Parathyroid adenoma (tissue), 2 donors: ENCODE results near the gene NUDT14.

Experiments used
- H2AFZ ChIP-seq: fragments of 300-600 bp; sonication (generic); one replicate; pipeline ENCODE4 v1.7.0; 2017; ENCODE audit warnings: antibody characterized with exemption, mild to moderate bottlenecking
- H3K27ac ChIP-seq: fragments of 300-600 bp; sonication (generic); one replicate; pipeline ENCODE4 v1.7.0; 2017
- H3K27me3 ChIP-seq: fragments of 300-600 bp; sonication (generic); one replicate; pipeline ENCODE4 v1.7.0; 2017; ENCODE audit warnings: low read length; ENCODE audit not compliant: control insufficient read depth, insufficient read depth
- H3K36me3 ChIP-seq: fragments of 300-600 bp; sonication (generic); one replicate; pipeline ENCODE4 v1.7.0; 2017; ENCODE audit warnings: low read length; ENCODE audit not compliant: control insufficient read depth, insufficient read depth
- H3K4me1 ChIP-seq: fragments of 300-600 bp; sonication (generic); one replicate; pipeline ENCODE4 v1.7.0; 2017; ENCODE audit warnings: control low read depth
- H3K4me2 ChIP-seq: fragments of 300-600 bp; sonication (generic); one replicate; pipeline ENCODE4 v1.7.0; 2017; ENCODE audit warnings: low read length
- H3K4me3 ChIP-seq: fragments of 300-600 bp; sonication (generic); one replicate; pipeline ENCODE4 v1.7.0; 2017; ENCODE audit warnings: low read depth, low read length
- H3K79me2 ChIP-seq: fragments of 300-600 bp; sonication (generic); one replicate; pipeline ENCODE4 v1.7.0; 2017; ENCODE audit warnings: control low read depth
- H3K9ac ChIP-seq: fragments of 300-600 bp; sonication (generic); one replicate; pipeline ENCODE4 v1.7.0; 2017; ENCODE audit warnings: mild to moderate bottlenecking
- H3K9me3 ChIP-seq: fragments of 300-600 bp; sonication (generic); one replicate; pipeline ENCODE4 v1.7.0; 2017; ENCODE audit warnings: low read length; ENCODE audit not compliant: control insufficient read depth
- CTCF ChIP-seq: fragments of 300-600 bp; sonication (generic); IDR thresholded peaks from one replicate; pipeline ENCODE4 v1.7.0; 2017; ENCODE audit warnings: antibody characterized with exemption, mild to moderate bottlenecking
- donor health status: primary hyperparathyroidism.

Gene NUDT14

GRCh38 chr14:105157872-105158271 lies 23.2 kb downstream of the NUDT14 start:
- H3K36me3 ChIP-seq = no peaks in the 10 kb centered on the region
- no peaks in the 10 kb centered on the region for H3K79me2 ChIP-seq
- H3K4me2 ChIP-seq = no peak overlapping the region
- no peaks in the 10 kb centered on the region for H3K9me3 ChIP-seq
- H3K27me3 ChIP-seq = no peaks in the 10 kb centered on the region
- H2AFZ ChIP-seq = no peak overlapping the region
- no peaks in the 10 kb centered on the region for H3K4me1 ChIP-seq
- TF ChIP-seq CTCF = no peak
- H3K9ac ChIP-seq = no peak overlapping the region
- H3K27ac ChIP-seq = no peak overlapping the region
- H3K4me3 ChIP-seq = no peak overlapping the region

DNA sequence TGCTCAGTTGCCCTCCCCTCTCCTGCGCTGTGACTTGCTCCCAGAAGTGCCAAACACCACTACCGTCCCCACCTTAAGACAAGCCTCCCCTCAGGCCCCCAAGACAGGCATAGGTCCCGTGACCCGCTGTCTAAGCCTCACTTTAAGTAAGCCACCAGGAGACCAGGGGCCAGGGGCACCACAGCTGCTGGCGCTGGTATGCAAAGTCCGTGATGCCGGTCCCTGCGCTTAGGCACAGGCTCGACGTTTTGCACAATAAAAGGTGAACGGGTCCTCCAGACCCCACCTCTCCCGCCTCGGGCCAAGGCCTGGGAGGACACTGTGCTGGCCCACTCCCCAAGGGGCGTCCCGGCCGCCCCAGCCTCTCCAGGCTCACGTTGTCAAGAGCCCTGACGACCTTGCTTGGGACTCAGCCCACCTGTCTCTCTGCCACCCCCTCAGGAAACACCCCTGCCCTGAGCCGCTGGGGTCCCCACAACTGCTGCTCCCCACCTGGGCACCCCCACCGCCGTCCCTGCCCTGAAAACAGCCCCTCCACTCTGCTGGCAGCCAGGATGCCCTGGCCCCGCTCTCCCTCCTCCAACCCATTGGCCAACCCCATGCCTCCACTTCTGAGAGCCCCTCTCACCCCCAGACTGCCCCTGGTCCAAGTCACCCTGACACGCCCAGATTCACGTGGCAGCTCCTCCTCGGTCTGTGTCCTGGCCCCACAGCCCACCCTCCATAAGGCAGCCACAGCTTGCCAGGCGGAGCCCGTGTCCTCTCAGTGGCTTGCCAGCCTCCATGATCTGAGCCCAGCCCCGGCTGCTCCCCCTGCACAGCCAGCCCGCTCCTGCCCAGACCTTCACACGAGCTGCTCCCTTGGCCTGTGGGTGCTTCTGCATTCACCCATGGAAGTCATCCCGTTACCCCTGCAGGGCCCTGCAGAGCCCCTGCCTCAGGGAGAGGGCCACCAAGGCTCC lies 24.4 kb downstream of the NUDT14 start:
- no peak overlapping the region for H3K4me2 ChIP-seq
- H3K4me1 ChIP-seq = no peaks in the 10 kb centered on the region
- TF ChIP-seq CTCF = no peak
- H3K79me2 ChIP-seq = no peaks in the 10 kb centered on the region
- no peaks in the 10 kb centered on the region for H3K36me3 ChIP-seq
- no peaks in the 10 kb centered on the region for H3K9me3 ChIP-seq
- no peak overlapping the region for H2AFZ ChIP-seq
- H3K4me3 ChIP-seq = no peak overlapping the region
- H3K9ac ChIP-seq = no peak overlapping the region
- no peak overlapping the region for H3K27ac ChIP-seq
- no peaks in the 10 kb centered on the region for H3K27me3 ChIP-seq

GRCh38 chr14:105155681-105156413 lies 25.3 kb downstream of the NUDT14 start:
- no peak overlapping the region for H3K4me3 ChIP-seq
- H3K9ac ChIP-seq = no peak overlapping the region
- H2AFZ ChIP-seq = no peak overlapping the region
- no peaks in the 10 kb centered on the region for H3K9me3 ChIP-seq
- H3K36me3 ChIP-seq = no peaks in the 10 kb centered on the region
- H3K4me2 ChIP-seq = no peak overlapping the region
- H3K27me3 ChIP-seq = no peaks in the 10 kb centered on the region
- no peak for TF ChIP-seq CTCF
- no peak overlapping the region for H3K27ac ChIP-seq
- H3K79me2 ChIP-seq = no peaks in the 10 kb centered on the region
- no peaks in the 10 kb centered on the region for H3K4me1 ChIP-seq

- Histone ChIP-seq H3K36me3 (no peaks in the 10 kb centered on the region), H3K4me1 (no peaks in the 10 kb centered on the region), H3K4me2 (no peak overlapping the region), H3K4me3 (no peak overlapping the region), H3K27ac (no peak overlapping the region), H3K9ac (no peak overlapping the region), H2AFZ (no peak overlapping the region), H3K27me3 (no peaks in the 10 kb centered on the region), H3K9me3 (no peaks in the 10 kb centered on the region), H3K79me2 (no peaks in the 10 kb centered on the region)
- TF ChIP-seq CTCF = no peak
Measured at GRCh38 chr14:105155071-105155651, 26.0 kb downstream of the NUDT14 start.
